GM12892 (cell line): ENCODE data around the gene FAM3D.
"Not testable (repeated sequence)": the region's sequence is repeated elsewhere in the genome, so short reads cannot be mapped to it uniquely, and the experiment has no call there.

ENCODE experiments used
- DNase-seq: peaks from one replicate; pipeline ENCODE4 v3.0.0; 2011; ENCODE audit not compliant: insufficient read length
- FAIRE-seq: peaks from 2 replicates; lab custom pipeline; 2011; peaks lifted over from hg19 to GRCh38; lab: Jason Lieb, UNC
- POLR2A ChIP-seq: IDR thresholded peaks from 2 replicates; pipeline ENCODE4 v1.6.1; 2011; ENCODE audit warnings: low read depth, low read length, control low read depth
- POLR2AphosphoS5 ChIP-seq: IDR thresholded peaks from 2 replicates; pipeline ENCODE4 v1.6.1; 2011; ENCODE audit warnings: low read depth, low read length, control low read depth
- TAF1 ChIP-seq: IDR thresholded peaks from 2 replicates; pipeline ENCODE4 v1.6.1; 2011; ENCODE audit warnings: low read depth, mild to moderate bottlenecking, control low read depth, low read length, borderline replicate concordance

Gene FAM3D

DNA sequence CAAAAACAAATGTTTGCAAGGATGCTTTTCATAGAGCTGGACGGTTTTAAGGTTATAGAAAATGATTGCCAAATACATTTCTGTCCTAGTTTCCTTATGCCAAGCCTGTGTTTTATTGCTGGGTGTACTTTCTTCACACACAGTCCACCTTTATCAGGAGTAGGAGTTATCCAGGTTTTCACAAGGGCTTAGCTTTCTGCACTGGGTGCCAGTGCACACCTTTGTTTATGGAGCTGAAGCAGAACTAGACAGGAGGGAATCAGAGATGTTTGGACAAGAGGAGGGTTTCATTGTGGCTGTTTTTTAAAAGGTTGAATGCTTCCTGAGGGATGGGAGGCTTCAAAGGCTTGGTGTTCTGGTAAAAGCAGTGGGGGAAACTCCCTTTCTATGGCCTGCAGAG is 29.5 kb upstream of the FAM3D start:
- no peak for TF ChIP-seq POLR2A
- no peak for TF ChIP-seq POLR2AphosphoS5
- no peak for TF ChIP-seq TAF1
- DNase-seq (no peak), FAIRE-seq (no peak)

- FAIRE-seq, DNase-seq: not testable (repeated sequence)
Measured at GRCh38 chr3:58695284-58695683, 28.7 kb upstream of the FAM3D start.

GRCh38 chr3:58693940-58694850 is 27.6 kb upstream of the FAM3D start:
- DNase-seq, result no peak

GRCh38 chr3:58692484-58692883 is 25.9 kb upstream of the FAM3D start:
- TF ChIP-seq POLR2A (no peak), TAF1 (no peak), POLR2AphosphoS5 (no peak)
- no peak for FAIRE-seq
- DNase-seq, result no peak

More at GRCh38 chr3:58693940-58694850, 27.6 kb upstream of the FAM3D start:
- peak; percentile 5 for FAIRE-seq
- TF ChIP-seq TAF1 (no peak), POLR2AphosphoS5 (no peak), POLR2A (no peak)

DNA sequence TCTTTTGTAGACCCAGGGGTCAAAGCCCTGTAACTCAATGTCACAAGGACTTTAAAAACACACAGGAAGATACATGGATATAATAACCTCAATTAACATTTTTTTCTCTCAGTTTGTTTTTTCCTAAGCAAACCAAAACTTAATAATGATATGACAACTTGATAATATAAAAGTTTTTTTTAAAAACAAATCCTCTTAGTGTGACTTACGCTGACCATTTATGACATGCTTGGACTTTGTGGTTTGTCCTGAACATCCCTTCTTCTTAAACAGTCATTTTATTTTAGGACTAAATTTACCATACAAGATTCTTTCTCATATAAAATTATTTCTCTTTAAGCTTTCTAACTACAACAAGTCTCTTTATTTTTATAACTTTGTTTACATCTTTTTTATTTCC is 25.4 kb upstream of the FAM3D start:
- no peak for FAIRE-seq
- DNase-seq, result no peak
- TF ChIP-seq POLR2AphosphoS5 (no peak), POLR2A (no peak), TAF1 (no peak)

GRCh38 chr3:58690490-58690889 is 23.9 kb upstream of the FAM3D start:
- TF ChIP-seq POLR2A (no peak), POLR2AphosphoS5 (no peak)
- DNase-seq (no peak), FAIRE-seq (no peak)

GRCh38 chr3:58688574-58688973 is 22.0 kb upstream of the FAM3D start:
- TF ChIP-seq TAF1, result no peak
- no peak for TF ChIP-seq POLR2A
- no peak for TF ChIP-seq POLR2AphosphoS5
- FAIRE-seq (no peak), DNase-seq (no peak)

- no peak for TF ChIP-seq POLR2A
- no peak for TF ChIP-seq POLR2AphosphoS5
- TF ChIP-seq TAF1, result no peak
- DNase-seq, result no peak
- FAIRE-seq, result no peak
Measured at GRCh38 chr3:58686847-58687246, 20.3 kb upstream of the FAM3D start.

DNA sequence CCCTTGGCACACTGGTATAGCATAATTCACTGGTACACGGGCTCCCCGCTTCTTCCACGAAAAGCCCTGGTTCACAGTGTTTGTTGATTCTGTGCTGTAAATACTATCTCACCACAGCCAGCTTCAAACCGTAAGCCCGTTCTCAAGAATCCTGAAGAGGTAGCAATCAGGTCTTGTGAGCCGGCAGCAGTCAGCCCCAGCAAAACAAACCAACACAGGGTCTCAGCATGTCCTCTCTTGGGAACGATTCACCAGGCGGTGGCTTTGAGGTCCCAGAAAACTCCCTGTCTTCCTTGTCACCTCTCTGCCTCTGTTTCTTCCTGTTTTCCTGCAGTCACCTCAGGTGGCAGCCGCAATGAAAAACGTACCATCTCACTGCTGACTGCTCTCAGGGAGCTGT is 19.1 kb upstream of the FAM3D start:
- DNase-seq (no peak), FAIRE-seq (no peak)
- TF ChIP-seq POLR2A, result no peak
- TF ChIP-seq TAF1, result no peak
- no peak for TF ChIP-seq POLR2AphosphoS5

GRCh38 chr3:58683466-58683865 is 16.9 kb upstream of the FAM3D start:
- DNase-seq (no peak), FAIRE-seq (no peak)

GRCh38 chr3:58683001-58683458 is 16.5 kb upstream of the FAM3D start:
- no peak for TF ChIP-seq POLR2AphosphoS5
- TF ChIP-seq POLR2A, result no peak
- TF ChIP-seq TAF1, result no peak
- FAIRE-seq (no peak), DNase-seq (no peak)

More at GRCh38 chr3:58683466-58683865, 16.9 kb upstream of the FAM3D start:
- TF ChIP-seq POLR2AphosphoS5, result no peak
- no peak for TF ChIP-seq POLR2A
- TF ChIP-seq TAF1, result no peak

DNA sequence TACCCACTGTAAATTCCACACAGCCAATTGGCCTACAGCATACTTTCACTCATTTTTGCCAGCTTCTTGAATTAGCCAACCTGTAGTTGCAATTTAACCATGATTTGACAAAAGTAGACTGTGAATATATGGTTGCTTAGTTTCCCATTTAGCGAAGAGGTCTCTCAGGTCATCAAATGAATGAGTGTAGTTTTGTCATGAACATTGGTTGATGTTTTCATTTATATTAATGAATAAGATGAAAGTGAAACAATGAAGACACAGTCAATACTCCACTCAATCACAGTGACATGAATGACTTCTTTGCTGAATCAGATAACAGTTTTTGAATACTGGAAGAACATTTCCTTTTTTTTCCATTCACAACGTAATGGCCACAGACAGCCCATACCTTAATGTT is 15.3 kb upstream of the FAM3D start:
- DNase-seq (no peak), FAIRE-seq (no peak)
- TF ChIP-seq POLR2AphosphoS5 (no peak), POLR2A (no peak), TAF1 (no peak)
